ENCODE measurements around the gene CHST11. TPM values are rescaled to one million over a fixed set of nuclear protein-coding genes. Genes with fewer than 3 reads are reported as not detected.
"Not testable (repeated sequence)": the region's sequence is repeated elsewhere in the genome, so short reads cannot be mapped to it uniquely, and the experiment has no call there.

CHST11 gene
- total RNA-seq, 1 donor from 2014 or later, result 3.9 TPM

DNA sequence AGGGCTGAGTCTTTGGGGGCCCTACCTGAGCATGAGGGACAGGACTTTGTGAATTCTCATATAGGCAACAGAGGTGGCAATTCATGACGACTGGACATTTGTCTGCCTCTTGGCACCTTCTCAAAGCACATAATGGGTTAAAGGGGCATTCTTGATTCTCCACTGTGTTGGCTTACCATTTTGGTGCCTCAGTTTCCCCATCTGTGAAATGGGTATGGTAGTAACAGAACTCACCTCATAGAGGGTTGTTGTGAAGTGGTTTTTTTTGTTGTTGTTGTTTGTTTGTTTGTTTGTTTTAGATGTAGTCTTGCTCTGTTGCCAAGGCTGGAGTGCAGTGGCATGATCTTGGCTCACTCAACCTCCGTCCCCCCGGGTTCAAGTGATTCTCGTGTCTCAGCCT lies 106.0 kb downstream of the CHST11 start:
- no peak for DNase-seq (ENCODE audit: low read depth, low spot score)

DNA sequence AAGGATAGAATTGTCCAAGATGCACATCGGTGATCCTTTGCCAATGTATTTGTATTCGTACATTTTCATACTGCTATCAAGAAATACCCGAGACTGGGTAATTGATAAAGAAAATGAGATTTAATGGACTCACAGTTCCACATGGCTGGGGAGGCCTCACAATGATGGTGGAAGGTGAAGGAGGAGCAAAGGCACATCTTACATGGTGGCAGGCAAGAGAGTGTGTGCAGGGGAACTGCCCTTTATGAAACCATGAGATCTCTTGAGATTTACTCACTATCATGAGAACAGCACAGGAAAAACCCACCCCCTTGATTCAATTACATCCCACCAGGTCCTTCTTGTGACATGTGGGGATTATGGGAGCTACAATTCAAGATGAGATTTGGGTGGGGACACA lies 107.9 kb downstream of the CHST11 start:
- not testable (repeated sequence) for DNase-seq (ENCODE audit: low read depth, low spot score)

DNA sequence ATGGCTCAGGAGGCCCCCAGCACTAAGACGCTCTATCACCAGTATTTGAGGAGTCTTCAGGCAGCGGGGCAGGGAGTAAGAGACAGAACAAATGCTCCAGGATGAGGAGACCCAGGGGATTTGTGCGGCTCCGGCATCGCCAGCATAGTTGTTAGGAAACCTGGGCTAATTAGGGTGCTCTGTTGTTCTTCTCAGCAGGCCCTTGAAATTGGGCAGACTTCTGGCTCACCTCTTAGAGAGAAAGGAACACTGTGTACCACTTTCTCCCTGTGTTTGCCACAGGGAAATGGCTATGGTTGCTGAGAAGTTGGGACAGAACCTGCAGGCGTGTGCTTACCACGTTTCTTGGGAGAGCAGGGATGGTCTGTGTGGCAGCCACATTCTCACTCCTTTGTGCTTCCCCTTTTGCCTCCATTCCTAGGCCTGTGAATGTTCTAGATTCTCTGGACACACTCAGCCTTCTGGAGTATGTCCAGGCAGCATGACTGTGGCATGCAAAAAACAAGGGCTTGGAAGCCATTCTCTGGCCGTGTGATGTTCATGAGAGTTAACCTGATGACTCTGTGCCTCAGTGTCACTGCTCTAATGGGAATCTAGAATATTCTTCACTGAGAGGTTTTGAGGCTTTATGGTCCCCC lies 109.0 kb downstream of the CHST11 start:
- DNase-seq (ENCODE audit: low read depth, low spot score), result no peak

DNA sequence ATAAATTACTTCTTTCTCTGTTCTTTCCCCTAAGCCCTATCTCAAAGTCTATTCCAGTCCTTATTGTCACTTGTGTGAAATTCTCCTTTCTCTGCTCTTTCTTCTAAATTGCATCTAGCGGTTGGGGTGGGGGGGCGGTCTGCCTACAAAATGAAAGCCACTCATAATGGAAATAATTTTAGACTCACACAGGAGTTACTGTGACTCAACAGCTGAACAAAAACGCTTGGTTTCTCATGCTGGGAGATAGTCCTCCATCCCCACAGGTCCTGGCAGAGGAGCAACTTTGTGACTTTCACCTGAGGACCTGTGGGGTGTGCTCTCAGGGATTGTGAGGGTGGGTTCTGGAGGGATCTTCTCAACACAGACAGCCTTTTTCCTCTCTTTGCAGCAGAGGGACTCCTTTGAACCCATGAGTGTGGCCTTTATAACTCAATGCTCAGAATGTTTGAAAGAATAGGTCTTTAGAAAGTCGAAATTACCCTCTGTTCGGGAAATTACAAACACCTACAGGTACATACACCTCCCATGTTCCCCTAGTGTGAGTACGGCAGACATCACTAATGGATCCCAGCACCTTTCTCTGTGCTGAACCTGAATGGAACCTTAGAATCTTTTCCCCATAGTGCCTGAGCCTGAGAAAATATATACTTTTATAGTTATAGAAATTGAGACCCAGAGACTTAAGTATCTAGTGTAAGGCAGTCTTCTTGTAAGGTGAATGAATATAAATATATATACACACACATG lies 109.7 kb downstream of the CHST11 start:
- no peak for DNase-seq (ENCODE audit: low read depth, low spot score)

DNA sequence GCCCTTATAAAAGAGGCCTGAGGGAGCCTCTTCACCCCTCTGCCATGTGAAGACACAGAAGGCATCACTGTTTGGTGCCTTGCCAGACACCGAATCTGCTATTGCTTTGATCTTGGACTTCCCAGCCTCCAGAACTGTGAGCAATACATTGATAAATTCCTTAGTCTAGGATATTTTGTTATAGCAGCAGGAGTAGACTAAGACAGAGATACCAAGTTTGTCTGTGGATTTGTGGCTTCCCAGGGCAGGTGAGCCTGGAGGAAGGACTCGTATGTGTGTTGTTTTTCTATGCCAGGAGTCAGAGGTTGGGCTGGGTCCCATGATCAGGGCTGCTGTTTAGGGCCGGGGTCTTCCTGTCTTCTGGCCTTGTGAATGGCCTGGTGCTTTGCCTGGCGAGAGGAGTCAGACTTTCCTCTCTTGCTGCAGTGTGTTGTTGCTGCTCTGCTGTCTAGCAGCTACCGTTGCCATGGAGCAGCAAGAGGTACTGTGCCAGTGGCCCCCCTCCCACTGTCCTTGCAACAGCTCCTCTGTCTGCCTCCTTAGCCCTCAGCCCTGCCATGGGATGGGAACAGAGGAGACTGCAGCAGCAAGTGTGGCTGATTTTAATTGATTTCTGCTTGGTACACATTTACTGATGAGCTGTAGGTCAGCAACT lies 111.2 kb downstream of the CHST11 start:
- no peak for DNase-seq (ENCODE audit: low read depth, low spot score)

DNA sequence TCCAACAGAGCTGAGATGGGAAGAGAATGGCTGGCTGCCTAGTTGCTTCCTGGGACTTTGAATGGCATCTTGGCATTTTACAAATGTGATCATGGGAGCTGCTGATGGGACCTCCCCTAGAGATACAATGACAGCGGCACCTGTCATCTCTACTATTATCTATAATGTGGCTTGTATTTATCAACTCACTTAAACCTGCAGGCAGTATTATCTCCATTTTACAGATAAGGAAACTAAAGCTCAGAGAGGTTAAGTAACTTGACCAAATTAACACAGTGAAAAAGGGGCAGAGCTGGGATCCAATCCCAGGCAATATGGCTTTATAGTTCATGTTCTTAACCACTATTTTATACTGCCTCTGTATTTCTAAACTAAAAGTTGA lies 111.7 kb downstream of the CHST11 start:
- DNase-seq (ENCODE audit: low read depth, low spot score), result no peak

DNA sequence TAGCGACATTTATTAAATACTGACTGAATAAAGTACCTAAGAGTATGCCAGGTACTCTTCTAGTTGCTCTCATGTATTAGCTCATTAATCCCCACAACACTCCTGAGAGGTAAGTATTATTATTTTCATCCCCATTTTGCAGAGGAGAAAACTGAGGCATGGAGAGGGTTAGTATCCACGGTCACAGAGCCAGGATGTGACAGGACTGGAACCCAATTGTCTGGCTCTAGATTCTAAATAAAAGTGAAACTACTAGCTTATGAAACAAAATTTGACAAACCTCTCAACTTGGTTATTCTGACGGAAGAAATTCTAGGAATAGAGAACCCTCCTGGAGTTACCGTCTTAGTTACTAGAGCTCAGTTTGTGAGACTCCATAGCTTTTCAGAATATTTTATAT lies 112.2 kb downstream of the CHST11 start:
- no peak for DNase-seq (ENCODE audit: low read depth, low spot score)

DNA sequence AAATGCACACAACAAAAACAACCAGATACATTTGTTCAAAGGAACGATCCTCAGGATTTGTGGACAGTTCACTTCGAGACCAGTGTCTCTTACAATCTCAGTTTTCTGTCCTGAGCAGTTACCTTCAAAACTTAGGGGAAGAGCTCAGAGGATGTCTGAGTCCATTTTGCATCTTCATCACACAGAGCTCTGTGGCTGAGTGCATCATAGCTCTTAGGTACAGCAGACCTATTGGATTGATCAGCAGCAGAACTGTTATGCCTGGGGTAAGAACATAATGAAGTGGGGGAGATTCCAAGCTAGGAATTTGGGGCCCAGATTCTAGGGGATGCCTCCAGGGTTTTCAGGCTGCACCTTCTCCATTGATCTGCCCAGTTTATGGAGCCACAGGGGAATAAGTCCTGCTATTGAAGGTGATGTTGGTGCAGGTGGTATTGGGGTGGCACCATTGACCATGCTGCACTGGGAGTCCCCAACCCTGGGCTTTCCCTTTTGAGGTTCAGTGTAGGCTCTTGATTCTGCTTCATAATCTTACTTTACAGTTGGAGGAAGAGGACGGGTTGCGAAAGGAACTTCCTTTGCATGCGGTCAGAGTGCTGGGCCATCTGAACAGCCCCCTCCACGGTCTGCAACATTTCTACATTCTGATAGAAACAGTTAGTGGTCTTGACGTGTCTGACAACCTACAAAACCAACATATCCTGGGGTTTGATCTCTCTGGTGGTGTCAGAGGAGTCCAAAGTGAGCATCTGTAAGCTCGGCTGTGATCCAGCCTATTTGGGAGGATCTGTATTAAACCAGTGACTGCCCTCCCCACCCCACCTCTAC lies 112.8 kb downstream of the CHST11 start:
- DNase-seq (ENCODE audit: low read depth, low spot score), result no peak

DNA sequence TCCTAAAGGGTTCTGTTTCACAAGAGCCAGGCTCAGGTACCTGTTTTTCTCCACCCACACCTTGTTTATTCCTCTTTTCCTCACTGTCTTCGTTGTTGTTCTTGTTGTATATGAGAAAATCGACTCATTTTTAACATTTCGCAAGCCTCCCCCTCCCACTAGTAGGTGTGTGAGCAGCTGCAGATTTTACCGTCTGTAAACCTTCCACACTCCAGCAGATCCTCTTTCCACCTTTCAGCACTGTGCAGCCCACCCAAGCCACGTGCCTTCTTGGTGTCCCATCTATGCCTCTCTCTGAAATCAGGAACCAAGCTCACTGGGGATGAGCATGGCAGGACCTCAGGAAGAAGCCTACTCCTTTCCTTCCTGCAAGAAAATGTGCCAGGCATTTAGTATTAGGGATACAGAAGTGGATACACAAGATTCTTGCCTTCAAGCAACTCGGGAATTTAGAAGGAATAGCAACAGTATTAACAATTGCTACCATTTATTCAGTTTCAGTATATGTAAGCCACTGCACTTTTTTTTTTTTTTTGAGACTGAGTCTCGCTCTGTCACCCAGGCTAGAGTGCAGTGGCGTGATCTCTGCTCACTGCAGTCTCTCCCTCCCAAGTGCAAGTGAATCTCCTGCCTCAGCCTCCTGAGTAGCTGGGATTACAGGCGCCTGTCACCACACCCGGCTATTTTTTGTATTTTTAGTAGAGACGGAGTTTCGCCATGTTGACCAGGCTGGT lies 113.6 kb downstream of the CHST11 start:
- DNase-seq (ENCODE audit: low read depth, low spot score), result no peak

DNA sequence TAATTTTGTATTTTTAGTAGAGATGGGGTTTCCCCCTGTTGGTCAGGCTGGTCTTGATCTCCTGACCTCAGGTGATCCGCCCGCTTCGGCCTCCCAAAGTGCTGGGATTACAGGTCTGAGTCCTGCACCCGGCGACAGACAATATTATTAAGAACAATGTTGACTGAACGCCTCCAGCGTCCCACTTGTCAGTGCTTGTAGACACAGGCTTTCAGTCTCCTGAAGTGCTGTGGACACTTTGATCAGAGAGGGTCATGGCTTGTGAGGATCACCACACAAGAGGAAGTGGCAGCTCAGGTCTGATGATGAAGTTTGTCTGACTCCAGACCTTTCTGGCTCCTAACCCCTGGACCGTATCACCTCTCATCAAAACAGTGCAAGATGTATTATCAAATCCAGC lies 114.6 kb downstream of the CHST11 start:
- no peak for DNase-seq (ENCODE audit: low read depth, low spot score)

DNA sequence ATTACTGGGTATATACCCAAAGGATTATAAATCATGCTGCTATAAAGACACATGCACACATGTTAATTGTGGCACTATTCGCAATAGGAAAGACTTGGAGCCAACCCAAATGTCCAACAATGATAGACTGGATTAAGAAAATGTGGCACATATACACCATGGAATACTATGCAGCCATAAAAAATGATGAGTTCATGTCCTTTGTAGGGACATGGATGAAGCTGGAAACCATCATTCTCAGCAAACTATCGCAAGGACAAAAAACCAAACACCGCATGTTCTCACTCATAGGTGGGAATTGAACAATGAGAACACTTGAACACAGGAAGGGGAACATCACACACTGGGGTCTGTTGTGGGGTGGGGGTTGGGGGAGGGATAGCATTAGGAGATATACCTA lies 117.6 kb downstream of the CHST11 start:
- DNase-seq (ENCODE audit: low read depth, low spot score), result not testable (repeated sequence)

DNA sequence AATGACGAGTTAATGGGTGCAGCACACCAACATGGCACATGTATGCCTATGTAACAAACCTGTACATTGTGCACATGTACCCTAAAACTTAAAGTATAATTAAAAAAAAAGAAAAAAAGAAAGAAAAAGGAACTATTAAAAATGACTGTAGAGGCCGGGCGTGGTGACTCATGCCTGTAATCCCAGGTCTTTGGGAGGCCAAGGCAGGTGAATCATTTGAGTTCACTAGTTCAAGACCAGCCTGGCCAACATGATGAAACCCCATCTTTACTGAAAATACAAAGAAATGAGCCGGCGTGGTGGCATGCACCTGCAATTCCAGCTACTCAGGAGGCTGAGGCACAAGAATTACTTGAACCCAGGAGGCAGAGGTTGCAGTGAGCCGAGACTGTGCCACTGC lies 118.0 kb downstream of the CHST11 start:
- DNase-seq (ENCODE audit: low read depth, low spot score), result not testable (repeated sequence)

DNA sequence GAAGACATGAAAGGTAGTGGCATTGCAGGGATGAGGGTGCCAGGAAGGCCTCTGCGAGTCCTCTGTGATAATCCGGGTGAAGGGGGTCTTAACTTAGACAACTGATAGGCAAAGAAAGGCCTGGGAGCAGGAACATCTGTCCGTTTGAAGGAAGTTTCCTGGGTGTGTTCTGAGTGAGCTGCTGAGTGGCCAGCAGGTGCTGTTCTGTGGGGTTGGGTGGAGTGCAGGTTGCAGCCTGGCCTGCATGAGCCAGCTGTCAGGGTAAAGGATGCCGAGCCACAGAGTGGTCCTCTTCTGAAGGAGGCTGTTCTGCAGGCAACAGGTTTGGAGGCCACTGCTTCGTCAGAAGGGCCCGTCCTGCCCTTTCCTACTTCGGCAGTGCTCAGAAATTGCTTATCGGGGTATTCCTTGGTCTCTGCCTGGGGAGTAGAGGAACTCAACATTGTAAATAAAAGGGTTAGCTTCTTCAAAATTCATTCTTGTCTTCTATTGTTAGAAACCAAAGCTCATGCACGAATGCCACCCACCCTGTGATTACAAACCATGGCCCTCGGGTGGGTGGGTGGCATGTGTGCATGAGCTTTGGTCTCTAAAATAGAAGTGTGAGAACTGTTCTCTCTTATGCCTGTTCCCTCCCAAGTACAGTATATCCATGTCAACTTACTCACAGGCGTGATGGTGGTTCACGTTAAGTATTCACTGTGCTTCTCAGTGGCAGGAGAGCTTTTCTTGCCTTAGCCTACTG lies 118.9 kb downstream of the CHST11 start:
- no peak for DNase-seq (ENCODE audit: low read depth, low spot score)

DNA sequence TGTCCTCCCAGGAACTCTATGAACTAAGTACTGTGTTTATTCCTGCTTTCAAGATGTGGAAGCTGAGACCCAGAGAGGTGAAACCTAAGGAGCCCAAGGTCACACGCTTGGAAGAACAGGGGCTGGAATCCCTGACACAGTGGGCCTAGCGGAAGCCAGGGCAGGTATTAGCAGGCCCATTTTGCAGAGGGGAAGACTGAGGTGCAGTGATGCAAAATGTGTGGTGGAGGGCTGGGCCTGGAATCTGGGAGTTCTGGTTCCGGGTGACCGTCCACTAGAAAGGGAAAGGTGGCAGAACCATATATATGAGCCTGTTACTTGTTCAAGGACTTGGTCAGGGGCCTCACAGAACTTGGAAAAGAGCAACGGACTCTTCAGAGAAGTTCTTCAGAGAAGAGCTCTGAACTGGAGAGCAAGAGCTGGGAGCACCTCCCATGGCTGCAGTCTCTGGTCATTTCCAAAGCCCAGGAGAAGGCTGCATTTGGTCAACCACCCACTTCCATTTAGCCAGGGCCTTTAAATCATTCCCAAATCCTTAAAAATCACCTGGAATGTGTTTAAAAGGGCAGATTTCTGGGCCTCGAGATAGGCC lies 119.5 kb downstream of the CHST11 start:
- DNase-seq (ENCODE audit: low read depth, low spot score), result no peak

DNA sequence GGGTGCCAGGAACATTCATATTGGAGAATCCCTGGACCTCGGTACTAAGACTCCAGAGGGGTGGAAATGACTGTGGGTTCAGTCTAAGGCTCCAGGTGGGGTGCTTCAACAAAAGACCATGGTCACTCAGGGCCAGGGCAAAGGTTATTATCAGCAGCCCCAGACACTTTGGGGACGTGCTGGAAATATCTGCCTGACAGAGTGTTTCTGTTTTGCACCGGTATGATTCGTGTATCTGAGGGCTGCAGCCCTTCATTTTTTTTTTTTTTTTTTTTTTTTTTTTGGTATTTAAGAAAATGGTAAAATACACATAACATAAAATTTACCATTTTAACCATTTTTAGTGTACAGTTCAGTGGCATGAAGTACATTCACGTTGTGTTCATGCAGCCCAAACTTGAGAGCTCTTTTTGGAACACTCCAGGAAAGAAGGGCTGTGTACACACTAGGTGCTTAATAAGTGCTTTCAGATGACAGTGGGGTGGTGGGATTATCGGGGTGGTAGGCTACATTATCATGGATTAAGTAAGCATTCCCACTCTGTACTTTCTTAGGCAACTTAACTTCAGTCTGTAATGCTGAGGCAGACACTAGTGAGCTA lies 120.3 kb downstream of the CHST11 start:
- no peak for DNase-seq (ENCODE audit: low read depth, low spot score)

DNA sequence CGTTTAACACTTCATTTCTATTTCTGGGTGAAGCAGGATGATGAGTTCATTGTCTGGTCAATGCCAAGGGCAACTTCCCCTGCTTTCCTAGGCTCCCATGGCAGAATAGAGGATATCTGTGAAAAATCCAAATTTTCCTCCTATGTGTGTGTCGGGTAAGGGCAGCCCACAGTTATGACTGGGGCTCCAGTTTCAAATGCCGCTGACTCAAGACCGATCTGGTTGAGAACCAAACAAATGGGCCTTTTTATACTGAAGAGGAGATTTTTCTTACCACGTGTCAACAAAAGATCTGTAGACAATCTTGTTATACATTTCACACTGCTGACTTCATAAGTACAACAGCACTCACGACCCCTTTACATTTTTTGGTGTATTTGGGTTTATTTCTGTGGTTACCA lies 120.8 kb downstream of the CHST11 start:
- DNase-seq (ENCODE audit: low read depth, low spot score), result no peak

DNA sequence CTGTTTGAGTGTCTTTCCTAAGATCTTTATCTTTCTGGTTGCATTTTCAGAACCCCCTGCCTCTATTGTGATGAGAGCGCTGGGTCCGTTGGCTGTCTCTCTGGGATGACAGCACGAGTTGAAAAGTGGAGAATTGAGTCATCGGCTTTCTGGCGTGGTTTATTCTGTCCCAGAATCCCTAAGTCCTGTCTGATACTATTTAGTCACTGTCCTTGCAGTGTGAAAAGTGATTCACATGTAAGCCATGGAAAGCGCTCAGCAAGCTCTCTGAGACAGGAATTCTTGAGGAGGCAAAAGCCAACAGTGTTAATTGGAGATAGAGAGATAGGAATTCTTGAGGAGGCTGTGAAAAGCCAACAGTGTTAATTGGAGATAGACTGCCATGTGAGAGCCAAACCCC lies 121.7 kb downstream of the CHST11 start:
- DNase-seq (ENCODE audit: low read depth, low spot score), result no peak

DNA sequence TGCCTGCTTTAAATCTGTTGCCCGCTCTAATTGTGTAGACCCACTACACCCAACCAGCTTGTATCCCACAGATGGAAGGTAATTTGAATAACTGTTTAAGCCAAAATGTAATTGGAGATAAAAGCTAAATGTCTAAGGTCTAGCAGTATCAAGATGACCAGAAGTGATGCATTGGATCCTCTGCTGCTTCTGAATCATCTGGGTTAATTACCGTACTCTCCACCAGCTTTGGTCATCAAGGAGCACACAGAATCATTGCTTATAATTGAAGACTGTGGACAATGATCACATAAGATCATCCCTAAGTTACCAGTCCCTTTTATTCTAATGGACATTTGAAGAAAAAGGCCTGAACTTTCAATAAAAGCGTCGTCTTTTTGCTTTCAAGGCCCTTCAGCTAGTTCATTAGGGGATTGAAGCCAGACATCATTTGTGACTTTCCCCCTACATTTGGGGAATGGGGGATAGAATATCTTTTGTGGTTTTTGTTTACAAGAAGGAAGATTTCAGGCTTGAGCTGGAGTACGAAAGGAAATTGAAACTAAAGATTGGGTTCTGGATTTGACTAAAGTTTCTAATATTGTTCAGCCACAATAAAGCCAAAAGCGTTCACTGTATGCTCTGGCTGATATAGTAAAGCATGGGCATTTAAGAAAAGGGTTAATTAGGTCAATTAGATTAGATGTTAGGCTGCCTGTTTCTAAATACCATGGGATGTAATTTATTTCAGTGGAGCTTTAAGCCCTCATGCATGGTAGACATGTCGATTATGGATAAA lies 123.2 kb downstream of the CHST11 start:
- DNase-seq (ENCODE audit: low read depth, low spot score), result no peak

DNA sequence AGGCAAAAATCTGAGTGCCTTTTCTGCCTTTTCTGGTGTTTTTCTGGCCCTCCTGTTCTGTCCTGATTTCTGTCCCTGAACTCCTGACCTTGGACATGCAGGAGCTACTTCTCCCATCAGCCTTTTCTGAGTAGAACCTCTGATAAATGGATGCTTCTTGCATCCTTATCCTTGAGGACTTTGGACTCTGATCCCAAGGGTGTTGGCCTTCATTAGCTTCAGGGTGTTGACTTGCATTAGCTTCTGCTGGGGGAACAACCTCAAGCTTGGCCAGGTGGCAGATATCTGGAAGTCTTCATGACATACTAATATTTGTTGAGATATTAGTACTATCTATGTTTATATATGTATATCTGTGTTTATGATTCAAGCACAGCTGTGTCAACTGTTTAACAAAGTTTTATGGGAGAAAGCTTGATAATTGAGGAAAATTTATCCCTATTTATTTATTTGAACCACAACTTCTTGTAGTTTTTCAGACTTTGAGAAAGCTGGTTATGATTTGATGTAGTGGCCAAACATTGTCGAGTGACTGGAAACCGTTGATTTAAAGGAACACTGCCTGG lies 124.3 kb downstream of the CHST11 start:
- no peak for DNase-seq (ENCODE audit: low read depth, low spot score)

Measured in pulmonary artery endothelial cell (primary cell).